GM19467 (cell line): Measurements from ENCODE around the gene TUBB2A.
"Not testable (repeated sequence)": the region's sequence is repeated elsewhere in the genome, so short reads cannot be mapped to it uniquely, and the experiment has no call there.

Experiments
- ATAC-seq: cut with Tn5 transposase; IDR thresholded peaks from one replicate; pipeline ENCODE4 v1.9.1; 2021; ENCODE audit warnings: mild to moderate bottlenecking, moderate library complexity; ENCODE audit not compliant: unreplicated experiment

TUBB2A gene

DNA sequence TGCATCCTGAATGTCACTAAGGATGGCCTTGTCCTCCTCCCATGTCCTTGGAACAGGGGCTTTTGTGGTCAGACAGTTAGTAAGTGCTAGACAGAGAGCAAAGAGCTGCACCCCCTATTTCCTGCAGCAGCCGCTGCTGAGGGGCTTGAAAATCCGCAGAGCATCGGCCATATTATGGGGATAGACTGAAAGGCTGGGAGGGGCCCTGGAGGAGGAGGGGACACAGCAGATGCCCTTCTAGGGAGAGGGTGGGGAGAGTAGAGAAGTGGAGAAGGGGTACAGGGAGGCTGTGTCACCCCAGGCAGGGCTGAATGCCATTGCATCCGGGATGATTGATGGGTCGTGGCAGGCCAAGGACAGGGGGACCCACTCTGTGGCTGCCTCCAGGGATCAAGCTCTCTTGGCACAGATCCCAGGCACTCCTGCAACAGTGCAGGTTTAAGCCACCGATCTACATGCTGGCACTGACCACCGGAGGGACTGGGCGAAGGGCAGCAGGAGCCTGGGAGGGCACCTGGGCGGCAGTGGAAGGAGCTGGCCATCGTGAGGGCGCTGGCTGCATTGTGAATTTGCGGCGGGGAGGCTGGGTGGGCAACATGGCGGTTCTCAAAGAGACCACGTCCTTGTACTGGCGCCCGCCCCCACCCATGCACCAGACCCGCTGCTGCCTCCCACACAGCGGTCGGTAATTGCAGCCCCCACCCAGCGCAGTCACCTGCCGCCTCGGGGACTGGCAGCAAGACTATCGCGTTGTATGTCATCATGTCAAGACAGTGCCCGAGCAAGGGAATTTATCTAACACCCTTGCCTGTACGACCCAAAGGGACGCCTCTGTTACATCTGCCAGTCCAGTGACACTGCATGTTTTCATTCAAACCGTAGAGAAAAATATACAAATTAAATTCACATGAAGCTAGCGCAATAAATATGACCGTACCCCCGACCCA lies 887 bp downstream of the TUBB2A start:
- ATAC-seq = not testable (repeated sequence)

DNA sequence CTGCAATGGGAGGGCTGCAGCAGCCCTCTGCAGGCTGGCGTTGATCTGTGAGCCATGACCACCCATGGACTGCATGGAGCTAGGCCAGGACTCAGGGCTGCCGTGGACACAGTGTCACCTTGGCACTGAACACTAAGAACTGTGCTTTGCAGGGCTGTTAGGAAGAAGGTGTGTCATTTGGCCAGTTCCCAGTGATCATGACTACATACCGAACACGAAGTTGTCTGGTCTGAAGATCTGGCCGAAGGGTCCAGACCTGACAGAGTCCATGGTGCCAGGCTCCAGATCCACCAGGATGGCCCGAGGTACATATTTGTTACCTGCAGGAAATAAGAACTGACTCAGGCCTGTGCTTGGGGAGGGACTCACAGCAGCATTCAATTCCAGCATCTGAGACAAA lies 1.9 kb downstream of the TUBB2A start:
- not testable (repeated sequence) for ATAC-seq

DNA sequence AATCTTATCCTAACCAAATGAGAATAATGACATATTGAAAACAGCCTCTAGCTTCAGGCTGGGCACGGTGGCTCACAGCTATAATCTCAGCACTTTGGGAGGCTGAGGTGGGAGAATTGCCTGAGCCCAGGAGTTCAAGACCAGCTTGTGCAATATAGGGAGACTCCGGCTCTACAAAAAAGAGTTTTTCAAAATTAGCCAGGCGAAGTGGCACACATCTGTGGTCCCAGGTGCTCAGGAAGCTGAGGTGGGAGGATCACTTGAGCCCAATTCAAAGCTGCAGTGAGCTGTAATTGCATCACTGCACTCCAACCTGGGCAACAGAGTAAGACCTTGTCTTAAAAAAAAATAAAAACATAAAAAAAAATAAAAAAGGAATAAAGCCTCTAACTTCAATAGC lies 4.7 kb downstream of the TUBB2A start:
- ATAC-seq = no peak

DNA sequence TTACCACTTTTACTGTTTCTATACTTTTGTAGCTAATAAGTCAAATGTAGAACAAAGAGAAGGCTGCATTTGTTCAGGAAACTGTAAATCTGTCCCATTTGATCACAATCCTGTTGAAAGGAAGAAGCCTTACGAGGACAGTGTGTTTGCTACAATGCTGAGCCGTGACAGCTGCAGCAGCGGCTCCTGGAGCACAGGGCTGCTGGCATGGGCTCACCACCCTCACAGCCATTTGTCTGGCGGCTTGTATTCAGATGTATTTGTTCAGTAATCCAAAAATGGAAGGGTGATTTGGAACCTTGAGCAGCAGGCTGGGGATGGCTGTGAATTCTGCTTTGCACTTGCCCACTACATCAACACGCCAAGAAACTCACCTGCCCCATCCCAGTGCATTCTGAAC lies 5.7 kb downstream of the TUBB2A start:
- ATAC-seq = no peak

DNA sequence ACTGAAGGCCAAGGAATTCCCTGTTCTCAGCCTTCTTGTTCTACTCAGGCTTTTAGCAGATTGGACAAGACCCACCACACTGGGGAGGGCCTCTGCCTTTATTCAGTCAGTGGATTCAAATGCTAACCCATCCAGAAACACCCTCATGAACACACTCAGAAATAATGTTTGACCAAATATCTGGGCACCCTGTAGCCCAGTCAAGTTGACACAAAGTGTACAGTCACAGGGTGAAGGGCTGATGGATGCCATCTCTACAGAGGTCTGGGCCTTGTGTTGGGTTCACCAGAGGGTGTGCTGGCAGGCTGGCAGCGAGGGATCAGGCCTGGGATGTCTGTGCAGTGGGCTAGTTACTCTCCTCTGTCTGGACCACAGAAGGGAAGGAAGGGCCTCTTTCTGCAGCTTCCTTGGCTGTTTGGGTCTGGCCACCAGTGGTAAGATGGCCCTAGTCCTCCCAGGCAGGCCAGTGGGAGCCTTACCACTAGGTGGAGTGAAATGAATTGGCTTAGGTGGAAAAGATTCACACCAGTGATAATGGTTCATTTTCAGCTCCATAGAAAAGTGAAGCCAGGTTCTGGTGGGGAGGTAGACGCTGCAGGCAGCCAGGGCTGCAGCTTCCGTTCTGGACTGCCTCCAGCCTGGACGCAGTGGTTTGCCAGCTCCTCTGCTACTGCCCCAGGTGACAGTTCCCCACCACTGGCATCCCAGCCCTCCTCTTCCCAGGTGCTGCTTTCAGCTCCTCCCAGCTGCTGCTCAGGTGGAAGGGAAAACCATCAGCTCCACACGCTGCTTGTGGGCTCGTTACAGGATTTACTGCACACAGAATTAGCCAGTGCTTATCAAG lies 9.2 kb downstream of the TUBB2A start:
- no peak for ATAC-seq

DNA sequence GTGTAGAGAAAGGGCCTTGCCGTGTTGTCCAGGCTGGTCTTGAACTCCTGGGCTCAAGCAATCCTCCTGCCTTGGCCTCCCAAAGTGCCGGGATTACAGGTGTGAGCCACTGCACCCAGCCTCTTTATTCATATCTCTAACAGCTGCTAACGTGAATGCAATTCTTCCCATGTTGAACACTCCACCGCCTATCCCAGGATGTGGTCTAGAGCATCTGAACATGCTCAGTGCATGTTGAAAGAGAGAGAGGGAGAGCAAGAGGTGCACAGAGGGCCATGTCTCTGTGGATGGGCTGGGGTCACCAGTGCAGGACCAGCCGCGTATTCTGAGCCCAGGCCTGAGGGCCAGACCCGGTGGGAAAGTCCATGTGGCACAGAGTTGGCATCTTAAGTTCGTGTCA lies 12.8 kb downstream of the TUBB2A start:
- ATAC-seq = no peak

DNA sequence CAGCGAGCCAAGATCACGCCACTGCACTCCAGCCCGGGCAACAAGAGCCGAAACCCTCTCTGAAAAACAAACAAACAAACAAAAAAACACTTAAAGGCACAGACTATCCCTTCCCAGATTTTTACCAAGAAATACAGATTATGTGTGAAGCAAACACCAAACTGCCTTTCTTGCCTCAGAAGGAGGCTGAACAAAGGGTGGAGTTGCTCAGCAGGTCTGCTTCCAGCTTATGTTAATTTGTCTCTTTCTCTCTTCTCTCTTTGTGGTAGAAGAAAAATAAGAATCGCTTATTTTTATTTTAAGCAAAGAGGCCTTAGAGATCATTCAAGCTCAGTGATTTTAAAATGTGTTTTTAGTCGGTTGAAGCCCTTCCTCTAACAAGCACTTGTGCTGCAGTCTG lies 14.2 kb downstream of the TUBB2A start:
- ATAC-seq = no peak

DNA sequence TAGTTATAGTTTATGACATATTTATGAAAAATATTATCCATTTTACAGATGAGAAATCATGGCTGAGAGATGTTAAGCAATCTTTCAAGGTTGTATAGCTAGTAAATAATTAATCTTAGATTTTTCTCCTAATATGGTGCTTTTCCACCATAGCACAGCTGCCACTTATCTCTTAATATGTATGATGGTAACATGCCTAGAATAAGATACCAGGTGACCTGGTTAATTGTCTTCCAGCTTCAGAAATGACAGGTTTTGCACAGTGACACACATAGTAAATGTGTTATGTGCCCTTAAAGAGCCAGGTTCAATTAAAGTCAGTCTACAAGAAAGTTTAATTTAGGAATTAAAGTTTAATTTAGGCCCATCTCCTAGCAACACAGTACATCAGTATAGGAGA lies 14.8 kb downstream of the TUBB2A start:
- ATAC-seq = no peak

DNA sequence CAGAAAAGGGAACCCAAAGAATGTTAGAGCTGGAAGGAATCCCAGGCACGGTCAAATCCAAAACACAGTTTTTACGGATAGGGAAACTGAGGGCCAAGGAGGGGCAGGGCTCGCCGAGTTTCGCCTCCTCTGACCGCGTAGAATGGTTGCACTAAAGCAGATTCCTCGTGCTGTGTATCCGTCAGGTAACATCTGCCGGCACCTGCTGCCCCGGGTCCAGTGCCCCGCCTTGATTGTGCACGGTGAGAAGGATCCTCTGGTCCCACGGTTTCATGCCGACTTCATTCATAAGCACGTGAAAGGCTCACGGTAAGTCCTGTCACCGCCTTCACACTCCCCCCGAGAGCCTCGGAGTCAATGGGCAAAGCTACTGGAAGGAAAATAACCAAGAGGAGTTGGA lies 17.1 kb downstream of the TUBB2A start:
- no peak for ATAC-seq

DNA sequence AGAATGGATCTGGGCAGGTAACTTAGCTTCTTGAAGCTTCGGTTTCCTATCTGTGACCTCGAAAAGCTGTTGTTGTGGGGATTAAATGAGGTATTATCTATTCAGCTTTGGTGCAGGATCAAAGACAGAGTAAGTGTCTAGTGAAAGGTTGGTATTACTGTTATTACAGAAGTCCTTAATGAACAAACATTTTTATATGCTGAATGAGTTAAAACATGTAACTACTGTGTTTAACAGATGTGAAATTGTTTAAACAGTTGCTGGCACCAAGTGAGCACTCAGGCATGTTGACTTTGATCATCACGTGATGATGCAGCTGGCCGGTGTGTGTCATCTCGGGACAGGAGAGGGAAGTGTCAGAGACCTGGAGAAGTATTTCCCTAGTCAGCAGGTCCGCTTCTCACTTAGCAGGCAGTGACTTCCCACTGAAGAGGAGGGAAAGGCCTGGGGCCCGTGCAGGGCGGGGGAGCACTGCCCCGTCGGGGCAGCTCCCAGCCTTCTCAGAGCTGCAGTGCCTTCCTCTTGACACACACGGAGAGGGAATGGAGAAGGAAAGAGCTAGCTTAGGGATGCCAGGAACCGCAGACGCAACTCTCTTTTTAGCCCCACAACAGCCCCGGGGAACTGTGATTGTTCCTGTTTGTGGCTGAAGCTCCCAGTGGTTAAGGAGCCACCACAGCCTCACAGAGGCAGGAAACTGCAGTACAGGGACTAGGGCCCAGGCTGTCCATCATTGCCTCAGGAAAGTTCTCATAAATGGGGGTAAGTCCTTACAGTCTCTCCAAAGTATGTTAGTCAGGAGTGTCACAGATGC lies 18.0 kb downstream of the TUBB2A start:
- no peak for ATAC-seq

DNA sequence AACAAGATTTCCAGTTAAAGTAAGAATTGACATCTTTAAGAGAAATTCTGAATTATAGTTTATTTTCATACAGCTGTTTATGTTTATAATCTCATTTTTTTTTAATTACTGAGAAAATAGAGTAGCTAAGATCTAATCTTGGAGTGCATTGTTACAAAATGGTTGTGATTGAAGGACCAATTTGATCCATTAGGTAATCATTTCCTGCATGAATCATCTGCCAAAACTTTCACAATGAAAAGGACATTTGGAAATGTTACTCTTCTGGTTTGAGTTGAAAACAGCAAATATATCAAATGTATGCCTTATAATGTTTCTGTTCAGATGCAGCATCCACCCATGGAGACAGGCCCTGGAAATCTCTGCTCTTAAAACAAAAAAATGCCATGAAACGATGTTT lies 19.0 kb downstream of the TUBB2A start:
- ATAC-seq = no peak

DNA sequence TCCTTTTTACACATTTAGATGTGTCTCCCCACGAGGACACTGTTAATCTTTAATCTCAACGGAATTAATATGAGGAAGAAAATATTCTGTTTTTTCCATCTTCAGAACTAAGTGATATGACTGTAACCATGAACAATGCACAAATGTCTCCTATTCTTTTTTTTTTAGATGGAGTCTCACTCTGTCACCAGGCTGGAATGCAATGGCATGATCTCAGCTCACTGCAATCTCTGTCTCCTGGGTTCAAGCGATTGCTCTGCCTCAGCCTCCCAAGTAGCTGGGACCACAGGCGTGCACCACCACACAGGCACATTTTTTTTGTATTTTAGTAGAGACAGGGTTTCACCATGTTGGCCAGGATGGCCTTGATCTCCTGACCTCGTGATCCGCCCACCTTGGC lies 19.5 kb downstream of the TUBB2A start:
- not testable (repeated sequence) for ATAC-seq

DNA sequence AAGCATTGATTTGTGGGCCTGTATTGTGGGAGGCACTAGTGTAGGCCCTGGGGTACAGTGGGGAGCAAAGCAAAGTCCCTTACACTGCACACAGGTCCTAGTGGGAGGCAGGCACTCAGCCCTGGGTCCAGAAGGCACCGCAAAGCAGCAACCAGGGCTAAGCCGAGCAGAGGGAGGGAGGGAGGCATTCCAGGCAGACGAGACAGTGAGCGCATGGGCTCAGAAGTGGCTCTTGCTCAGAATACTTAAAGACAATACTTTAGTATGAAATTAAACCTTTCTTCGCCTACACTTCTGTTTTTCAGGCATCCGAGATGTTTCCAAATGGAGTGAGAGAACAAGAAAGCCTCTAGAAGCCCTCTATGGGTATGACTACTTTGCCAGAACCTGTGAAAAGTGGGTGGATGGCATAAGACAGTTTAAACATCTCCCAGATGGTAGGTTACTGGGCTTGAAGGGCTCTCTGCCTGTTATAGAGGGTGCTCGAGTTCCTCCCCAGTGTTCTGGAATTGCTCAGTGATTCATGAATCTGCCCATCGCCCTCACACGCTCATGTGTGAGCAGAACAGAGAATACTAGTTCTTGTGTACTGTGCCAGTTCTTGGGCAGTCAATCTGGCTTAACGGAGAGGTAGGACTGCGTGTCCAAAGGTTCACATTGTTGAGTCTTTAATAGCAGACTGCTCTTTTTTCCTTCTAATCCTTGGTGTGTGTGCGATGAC lies 20.1 kb downstream of the TUBB2A start:
- no peak for ATAC-seq

DNA sequence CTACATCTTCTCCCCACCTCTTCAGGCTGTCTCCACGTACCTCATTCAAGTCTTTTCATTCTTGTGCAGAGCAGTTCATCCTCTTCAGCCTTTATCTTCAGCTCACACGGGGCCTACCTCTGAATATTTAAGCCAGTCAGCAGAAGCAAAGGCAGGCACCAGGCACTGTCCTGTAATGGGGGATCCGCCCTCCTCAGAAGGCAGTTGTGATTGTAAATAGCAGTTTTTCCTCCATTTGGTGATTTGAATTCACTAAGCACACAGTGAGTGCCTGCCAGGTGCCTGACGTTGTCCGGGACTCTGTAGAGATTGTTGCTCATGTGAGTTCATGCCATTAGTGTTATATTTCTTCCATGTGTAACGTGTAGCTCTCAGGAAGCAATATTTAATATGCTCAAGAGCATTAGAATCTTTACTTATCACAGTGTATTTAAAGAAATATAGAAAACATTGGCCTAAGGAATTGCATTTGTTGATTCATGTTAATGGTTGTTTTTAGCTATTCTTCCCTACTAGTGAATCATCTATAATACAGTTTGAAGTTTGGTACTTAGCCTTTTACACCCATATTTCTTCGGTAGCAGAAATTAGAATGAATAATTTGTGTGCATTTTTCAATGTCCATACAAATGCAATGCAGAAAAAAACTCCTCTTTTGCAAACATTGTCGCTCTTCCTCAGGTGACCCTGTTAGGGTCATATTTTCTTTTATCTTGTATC lies 20.9 kb downstream of the TUBB2A start:
- no peak for ATAC-seq

DNA sequence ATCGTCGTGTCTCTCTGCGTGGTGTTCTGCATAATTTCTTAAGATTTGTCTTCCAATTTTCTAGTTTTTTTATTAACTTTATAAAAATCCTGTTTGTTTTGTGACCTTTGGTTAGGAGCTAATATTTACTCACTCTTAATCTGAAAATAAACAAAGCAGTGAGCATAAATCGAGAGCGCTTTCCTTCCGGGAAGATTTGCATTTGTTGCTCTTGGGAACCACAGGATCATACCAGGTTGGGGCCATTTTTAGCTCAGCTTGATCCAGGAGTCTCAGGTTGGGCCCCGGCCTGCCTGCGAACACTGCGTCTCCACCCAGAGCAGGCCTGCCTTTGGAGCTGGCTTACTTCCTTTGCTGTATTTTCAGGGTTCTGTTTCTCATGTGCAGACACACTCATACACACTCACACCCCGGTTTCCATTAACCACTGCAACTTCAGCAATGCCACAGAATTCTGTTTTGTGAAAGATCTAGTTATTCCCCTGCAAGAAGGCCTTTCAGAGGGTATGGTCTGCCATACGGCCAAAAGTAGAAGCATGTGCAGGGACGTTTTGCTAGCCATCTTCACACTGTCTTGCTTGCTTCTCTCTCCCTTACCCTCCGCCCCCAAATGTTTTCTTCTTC lies 21.6 kb downstream of the TUBB2A start:
- ATAC-seq = no peak

DNA sequence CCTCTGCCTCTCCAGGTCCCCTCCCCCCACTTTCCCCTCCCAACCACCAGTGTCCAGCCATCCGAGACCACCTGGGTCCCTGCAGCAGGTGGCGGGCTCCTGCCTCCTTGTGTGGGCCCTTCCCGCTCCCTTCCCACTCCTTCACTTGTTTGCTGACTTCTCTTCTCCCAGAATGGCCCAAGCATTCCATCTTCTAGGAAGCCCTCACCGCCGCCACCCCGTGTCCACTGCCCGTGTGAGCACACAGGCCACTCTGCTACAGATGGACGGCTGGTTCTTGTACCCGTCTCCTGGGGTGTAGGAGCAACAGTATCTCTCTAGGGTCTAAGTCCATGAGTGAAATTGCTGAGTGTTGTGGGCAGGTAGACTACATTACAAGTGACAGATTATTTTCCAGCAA lies 23.8 kb downstream of the TUBB2A start:
- no peak for ATAC-seq

DNA sequence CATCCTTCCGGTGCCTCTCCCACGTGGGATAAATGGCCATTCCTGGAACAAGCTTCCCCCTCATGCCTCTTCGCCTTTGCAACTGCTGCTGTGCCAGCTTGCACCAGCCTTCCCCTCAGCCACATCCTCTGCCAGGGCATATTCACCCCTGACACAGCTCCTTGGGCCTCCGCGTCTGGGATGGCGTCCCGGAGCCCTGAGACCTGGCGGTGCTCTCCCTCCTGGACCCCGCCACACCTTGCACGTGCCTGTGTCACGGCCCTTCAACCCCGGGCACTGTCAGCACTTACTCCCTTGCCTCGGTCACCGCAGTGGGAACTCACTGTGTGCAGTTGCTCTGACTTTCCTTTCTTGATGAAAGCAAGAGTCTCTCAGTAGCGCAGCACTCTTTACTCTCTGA lies 25.6 kb downstream of the TUBB2A start:
- ATAC-seq = no peak

DNA sequence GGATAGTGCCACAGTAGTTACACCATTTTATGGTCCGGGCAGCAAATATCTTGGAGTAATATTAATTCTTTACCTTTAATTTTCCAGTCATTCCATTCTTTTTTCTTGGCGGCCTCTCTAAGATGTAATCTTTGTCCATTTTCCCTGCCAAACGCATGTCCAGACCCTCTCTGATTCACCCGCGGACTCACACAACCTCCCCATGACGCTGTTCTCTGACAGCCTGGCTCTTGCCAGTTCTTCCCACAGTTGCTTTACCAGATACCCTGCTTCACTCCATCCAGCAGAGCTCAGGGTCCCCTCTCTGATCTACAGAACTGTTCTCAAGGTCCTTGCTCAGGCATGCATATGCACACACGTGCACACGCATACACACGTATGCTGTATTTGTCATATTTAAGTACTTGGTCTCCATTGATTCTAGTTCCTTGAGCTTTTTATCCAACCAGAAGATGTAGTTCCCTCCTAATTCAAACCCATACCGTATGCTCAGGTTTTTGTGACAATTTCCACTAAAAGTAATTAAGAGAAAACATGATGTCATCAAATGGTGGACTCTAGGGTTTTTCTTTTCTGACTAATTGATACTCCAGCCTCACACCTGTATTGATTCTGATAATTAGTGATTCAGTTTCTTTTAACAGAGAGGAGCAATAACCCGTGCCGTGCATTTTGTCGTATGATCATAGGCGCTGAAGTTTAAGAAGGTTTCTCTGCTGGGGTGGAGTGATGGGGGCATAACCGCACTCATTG lies 28.8 kb downstream of the TUBB2A start:
- ATAC-seq = no peak

DNA sequence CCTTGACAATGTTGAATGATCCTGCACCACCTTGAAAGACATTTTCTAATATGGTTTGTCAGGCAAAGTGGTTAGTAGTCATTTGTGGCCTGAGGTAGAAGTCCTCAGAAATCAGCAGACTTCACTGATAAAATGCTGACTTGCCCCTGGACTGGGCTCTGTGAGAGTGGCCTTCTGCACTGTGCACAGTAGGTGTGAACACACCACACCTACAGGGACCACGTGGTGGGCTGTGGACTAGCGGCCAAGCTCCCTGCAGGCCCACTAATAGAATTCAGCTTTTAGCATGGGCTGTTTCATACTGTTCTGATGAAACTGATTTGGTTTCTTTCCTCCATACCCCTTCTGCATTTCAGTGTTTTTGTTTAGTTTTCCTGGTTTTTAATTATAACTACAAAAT lies 31.5 kb downstream of the TUBB2A start:
- no peak for ATAC-seq
